H1 (cell line): ENCODE results near the gene AMZ1. TPM values are rescaled to one million over a fixed set of nuclear protein-coding genes. Genes with fewer than 3 reads are reported as not detected.

ENCODE experiments used
- BACH1 ChIP-seq: IDR thresholded peaks from 2 replicates; pipeline ENCODE4 v1.6.1; 2012; ENCODE audit warnings: low read length, improper control_type of control experiment
- BRCA1 ChIP-seq: IDR thresholded peaks from 2 replicates; pipeline ENCODE4 v1.6.1; 2012; ENCODE audit warnings: low read depth, low read length, improper control_type of control experiment
- CHD7 ChIP-seq: fragments of 300-600 bp; sonication (generic); IDR thresholded peaks from 2 replicates; pipeline ENCODE4 v1.7.1; 2012; ENCODE audit warnings: low read length, moderate library complexity, mild to moderate bottlenecking, inconsistent platforms; ENCODE audit not compliant: insufficient replicate concordance
- CTBP2 ChIP-seq: IDR thresholded peaks from 2 replicates; pipeline ENCODE4 v1.7.0; 2011; ENCODE audit warnings: borderline replicate concordance, mild to moderate bottlenecking, moderate library complexity, mixed read lengths, low read length; ENCODE audit not compliant: insufficient read depth, insufficient read length
- POU5F1 ChIP-seq: IDR thresholded peaks from 2 replicates; pipeline ENCODE4 v1.6.1; 2011; ENCODE audit warnings: low read depth, mild to moderate bottlenecking, low read length, moderate library complexity
- RBBP5 ChIP-seq: IDR thresholded peaks from 2 replicates; pipeline ENCODE4 v1.7.1; 2012; ENCODE audit warnings: low read depth, mild to moderate bottlenecking, inconsistent platforms, low read length, moderate library complexity, borderline replicate concordance
- SAP30 ChIP-seq: fragments of 300-600 bp; sonication (generic); IDR thresholded peaks from 2 replicates; pipeline ENCODE4 v1.7.1; 2012; ENCODE audit warnings: low read length, moderate library complexity, mild to moderate bottlenecking, inconsistent platforms; ENCODE audit not compliant: insufficient read depth, insufficient replicate concordance
- SP2 ChIP-seq: IDR thresholded peaks from 2 replicates; pipeline ENCODE4 v1.6.1; 2012; ENCODE audit warnings: mild to moderate bottlenecking, low read length, inconsistent platforms
- TAF7 ChIP-seq: optimal IDR thresholded peaks from 2 replicates; pipeline ENCODE3; 2011; ENCODE audit warnings: low read depth, mild to moderate bottlenecking, inconsistent platforms, low read length, moderate library complexity, borderline replicate concordance
- polyA plus RNA-seq, 7 experiments: library from polyadenylated mRNA; depleted of rRNA in 3 of 7; stranded (reverse) in 5 of 7; unstranded in 2 of 7; fragments of >200 nt in 5 of 7; fragments of 200-250 nt in 2 of 7; gene quantifications; 1 replicate in 5 of 7; 2 replicates in 1 of 7; 4 replicates in 1 of 7; pipeline versions ENCODE4 v1.2.1 to v1.2.3, GENCODE V29; 2011 to 2013; ENCODE audit warnings: missing spikeins in 2 of 7, mixed read lengths in 2 of 7
- total RNA-seq: library from RNA; stranded (reverse); fragmentation: NEBNext Ultra II Directional; extraction: Animal tissue kit (Norgen Biotek cat#: 25700); gene quantifications from 2 replicates; pipeline ENCODE4 v1.2.1, GENCODE V29; 2021

The AMZ1 gene
- total and polyA plus RNA-seq, 2 of the 8 experiments (the other 6 are each of a cell fraction or from before 2014, with no cell fraction given): 0.59 to 1.4 TPM

GRCh38 chr7:2718296-2718965 is 30.4 kb downstream of the AMZ1 start (continued):
- TF ChIP-seq CTBP2 (no peak), SP2 (no peak), BACH1 (no peak), TAF7 (no peak), SAP30 (no peak), BRCA1 (no peak), POU5F1 (no peak), RBBP5 (no peak), CHD7 (no peak)
